ENCODE measurements around the gene JADE2.

Gene JADE2

GRCh38 chr5:134523543-134524271 is 1.8 kb upstream of the JADE2 start:
- Histone ChIP-seq H3K4me3 (ENCODE audit: low read depth, low read length) (peak overlapping the region; percentile 69), H3K9me3 (ENCODE audit: control insufficient read depth, insufficient read depth, low read depth, low read length) (no peaks in the 10 kb centered on the region), H3K27ac (ENCODE audit: extremely low read depth, low read depth, low read length) (no peak overlapping the region; the same call in 1 of the 2 replicates), H3K4me1 (ENCODE audit: control insufficient read depth, insufficient read depth, low read length) (peaks cover 4% of the 10 kb centered on the region), H3K36me3 (ENCODE audit: control insufficient read depth in 2 of 2, insufficient read depth in 1 of 2, low read length in 2 of 2) (no peaks in the 10 kb centered on the region)
- ChIA-PET CTCF (interaction anchor here (0.6 to 0.7 kb wide), 3 partner anchors 78 to 382 kb away, joined by 3 to 4 read pairs (median 3); no protein-coding TSS in a partner anchor), POLR2A (interaction anchor here (1.5 to 5.6 kb wide), 2 partner anchors 57 to 112 kb away, joined by 5 to 39 read pairs; partner anchors contain the start of gene CDKN2AIPNL)
- TF ChIP-seq ZNF184 (tag by site-specific recombination; IDR thresholded peaks at IDR 0.05) (peak; percentile 93), ZNF610 (tag by site-specific recombination; IDR thresholded peaks at IDR 0.05; ENCODE audit: borderline replicate concordance) (no peak)
- TF ChIP-seq, protein P1, sequence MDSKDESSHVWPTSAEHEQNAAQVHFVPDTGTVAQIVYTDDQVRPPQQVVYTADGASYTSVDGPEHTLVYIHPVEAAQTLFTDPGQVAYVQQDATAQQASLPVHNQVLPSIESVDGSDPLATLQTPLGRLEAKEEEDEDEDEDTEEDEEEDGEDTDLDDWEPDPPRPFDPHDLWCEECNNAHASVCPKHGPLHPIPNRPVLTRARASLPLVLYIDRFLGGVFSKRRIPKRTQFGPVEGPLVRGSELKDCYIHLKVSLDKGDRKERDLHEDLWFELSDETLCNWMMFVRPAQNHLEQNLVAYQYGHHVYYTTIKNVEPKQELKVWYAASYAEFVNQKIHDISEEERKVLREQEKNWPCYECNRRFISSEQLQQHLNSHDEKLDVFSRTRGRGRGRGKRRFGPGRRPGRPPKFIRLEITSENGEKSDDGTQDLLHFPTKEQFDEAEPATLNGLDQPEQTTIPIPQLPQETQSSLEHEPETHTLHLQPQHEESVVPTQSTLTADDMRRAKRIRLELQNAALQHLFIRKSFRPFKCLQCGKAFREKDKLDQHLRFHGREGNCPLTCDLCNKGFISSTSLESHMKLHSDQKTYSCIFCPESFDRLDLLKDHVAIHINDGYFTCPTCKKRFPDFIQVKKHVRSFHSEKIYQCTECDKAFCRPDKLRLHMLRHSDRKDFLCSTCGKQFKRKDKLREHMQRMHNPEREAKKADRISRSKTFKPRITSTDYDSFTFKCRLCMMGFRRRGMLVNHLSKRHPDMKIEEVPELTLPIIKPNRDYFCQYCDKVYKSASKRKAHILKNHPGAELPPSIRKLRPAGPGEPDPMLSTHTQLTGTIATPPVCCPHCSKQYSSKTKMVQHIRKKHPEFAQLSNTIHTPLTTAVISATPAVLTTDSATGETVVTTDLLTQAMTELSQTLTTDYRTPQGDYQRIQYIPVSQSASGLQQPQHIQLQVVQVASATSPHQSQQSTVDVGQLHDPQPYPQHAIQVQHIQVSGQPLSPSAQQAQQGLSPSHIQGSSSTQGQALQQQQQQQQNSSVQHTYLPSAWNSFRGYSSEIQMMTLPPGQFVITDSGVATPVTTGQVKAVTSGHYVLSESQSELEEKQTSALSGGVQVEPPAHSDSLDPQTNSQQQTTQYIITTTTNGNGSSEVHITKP (tag by site-specific recombination; IDR thresholded peaks at IDR 0.05) = peak; percentile 81

DNA sequence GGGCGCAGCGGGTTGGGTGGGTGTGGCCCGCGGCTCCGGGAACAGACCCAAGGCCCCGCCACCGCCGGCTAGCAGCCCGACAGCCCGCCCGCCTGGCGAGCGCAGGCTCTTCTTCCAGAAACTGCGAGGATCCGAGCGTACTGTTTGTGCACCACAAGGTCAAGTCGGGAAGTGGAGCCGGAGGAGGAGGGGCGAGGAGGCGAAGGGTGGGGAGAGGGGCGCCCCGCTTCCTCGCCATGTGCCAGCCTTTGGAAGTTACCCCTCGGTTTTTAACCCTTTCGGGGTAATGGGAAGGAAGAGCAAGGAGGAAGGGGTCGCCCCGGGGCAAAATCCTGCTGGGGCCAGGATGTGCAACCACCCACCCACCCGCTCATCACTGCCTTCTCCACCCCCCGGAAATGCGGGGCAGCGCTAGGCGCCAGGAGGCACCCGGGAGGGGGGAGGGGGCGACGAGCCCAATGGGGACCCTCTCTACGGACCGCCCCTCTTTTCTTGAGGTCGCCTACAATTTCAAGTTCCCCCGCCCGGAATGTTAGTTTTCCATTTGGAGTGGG is 1.1 kb upstream of the JADE2 start:
- ChIA-PET POLR2A (interaction anchor here (1.0 to 5.6 kb wide), 5 partner anchors 13 to 152 kb away, joined by 3 to 39 read pairs (median 9); partner anchors contain the start of genes CDKN2AIPNL and UBE2B), CTCF (interaction anchor here (0.7 kb wide), 1 partner anchor 78 kb away, joined by 3 read pairs; no protein-coding TSS in a partner anchor)
- Histone ChIP-seq H3K27ac (ENCODE audit: extremely low read depth, low read depth, low read length) (peak overlapping the region; percentile 76; the same call in 1 of the 2 replicates), H3K4me3 (ENCODE audit: low read depth, low read length) (peak overlapping the region; percentile 69), H3K36me3 (ENCODE audit: control insufficient read depth in 2 of 2, insufficient read depth in 1 of 2, low read length in 2 of 2) (no peaks in the 10 kb centered on the region), H3K9me3 (ENCODE audit: control insufficient read depth, insufficient read depth, low read depth, low read length) (no peaks in the 10 kb centered on the region), H3K4me1 (ENCODE audit: control insufficient read depth, insufficient read depth, low read length) (peaks cover 4% of the 10 kb centered on the region)
- no peak for TF ChIP-seq PRDM1 (tag by site-specific recombination; IDR thresholded peaks at IDR 0.05)
- peak; percentile 79 for TF ChIP-seq KLF1 (tag by site-specific recombination; IDR thresholded peaks at IDR 0.05)
- TF ChIP-seq ZNF571 (tag by site-specific recombination; IDR thresholded peaks at IDR 0.05) = no peak
- TF ChIP-seq ZNF138 (tag by site-specific recombination; IDR thresholded peaks at IDR 0.05; ENCODE audit: borderline replicate concordance) = no peak
- TF ChIP-seq ZNF248 (tag by site-specific recombination; IDR thresholded peaks at IDR 0.05) = no peak
- TF ChIP-seq, protein P2, sequence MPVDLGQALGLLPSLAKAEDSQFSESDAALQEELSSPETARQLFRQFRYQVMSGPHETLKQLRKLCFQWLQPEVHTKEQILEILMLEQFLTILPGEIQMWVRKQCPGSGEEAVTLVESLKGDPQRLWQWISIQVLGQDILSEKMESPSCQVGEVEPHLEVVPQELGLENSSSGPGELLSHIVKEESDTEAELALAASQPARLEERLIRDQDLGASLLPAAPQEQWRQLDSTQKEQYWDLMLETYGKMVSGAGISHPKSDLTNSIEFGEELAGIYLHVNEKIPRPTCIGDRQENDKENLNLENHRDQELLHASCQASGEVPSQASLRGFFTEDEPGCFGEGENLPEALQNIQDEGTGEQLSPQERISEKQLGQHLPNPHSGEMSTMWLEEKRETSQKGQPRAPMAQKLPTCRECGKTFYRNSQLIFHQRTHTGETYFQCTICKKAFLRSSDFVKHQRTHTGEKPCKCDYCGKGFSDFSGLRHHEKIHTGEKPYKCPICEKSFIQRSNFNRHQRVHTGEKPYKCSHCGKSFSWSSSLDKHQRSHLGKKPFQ (tag by site-specific recombination; IDR thresholded peaks at IDR 0.05) = 0 out of 2 replicates have a peak, but pooled peaks have one; percentile 15
- TF ChIP-seq ZNF114 (tag by site-specific recombination; IDR thresholded peaks at IDR 0.05) = no peak
- TF ChIP-seq ZNF391 (tag by site-specific recombination; IDR thresholded peaks at IDR 0.05; ENCODE audit: borderline replicate concordance, low read depth) = no peak
- TF ChIP-seq ZNF174 (tag by site-specific recombination; IDR thresholded peaks at IDR 0.05) = no peak
- peak; percentile 67 for TF ChIP-seq ZNF24 (tag by site-specific recombination; IDR thresholded peaks at IDR 0.05)
- no peak for TF ChIP-seq ZNF211 (tag by site-specific recombination; IDR thresholded peaks at IDR 0.05; ENCODE audit: low read depth)
- no peak for TF ChIP-seq ZNF221 (tag by site-specific recombination; IDR thresholded peaks at IDR 0.05; ENCODE audit: borderline replicate concordance)
- TF ChIP-seq, protein P3, sequence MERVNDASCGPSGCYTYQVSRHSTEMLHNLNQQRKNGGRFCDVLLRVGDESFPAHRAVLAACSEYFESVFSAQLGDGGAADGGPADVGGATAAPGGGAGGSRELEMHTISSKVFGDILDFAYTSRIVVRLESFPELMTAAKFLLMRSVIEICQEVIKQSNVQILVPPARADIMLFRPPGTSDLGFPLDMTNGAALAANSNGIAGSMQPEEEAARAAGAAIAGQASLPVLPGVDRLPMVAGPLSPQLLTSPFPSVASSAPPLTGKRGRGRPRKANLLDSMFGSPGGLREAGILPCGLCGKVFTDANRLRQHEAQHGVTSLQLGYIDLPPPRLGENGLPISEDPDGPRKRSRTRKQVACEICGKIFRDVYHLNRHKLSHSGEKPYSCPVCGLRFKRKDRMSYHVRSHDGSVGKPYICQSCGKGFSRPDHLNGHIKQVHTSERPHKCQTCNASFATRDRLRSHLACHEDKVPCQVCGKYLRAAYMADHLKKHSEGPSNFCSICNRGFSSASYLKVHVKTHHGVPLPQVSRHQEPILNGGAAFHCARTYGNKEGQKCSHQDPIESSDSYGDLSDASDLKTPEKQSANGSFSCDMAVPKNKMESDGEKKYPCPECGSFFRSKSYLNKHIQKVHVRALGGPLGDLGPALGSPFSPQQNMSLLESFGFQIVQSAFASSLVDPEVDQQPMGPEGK (tag by site-specific recombination; IDR thresholded peaks at IDR 0.05) = peak; percentile 81
- peak; percentile 72; the same call in 1 of the 2 replicates for TF ChIP-seq ZNF561 (tag by site-specific recombination; IDR thresholded peaks at IDR 0.05; ENCODE audit: borderline replicate concordance)
- TF ChIP-seq ZNF776 (tag by site-specific recombination; IDR thresholded peaks at IDR 0.05; ENCODE audit: borderline replicate concordance) = no peak
- 0 out of 2 replicates have a peak, but pooled peaks have one; percentile 43 for TF ChIP-seq ZNF2 (tag by site-specific recombination; IDR thresholded peaks at IDR 0.05)
- TF ChIP-seq ZNF677 (tag by site-specific recombination; IDR thresholded peaks at IDR 0.05) = no peak
- no peak for TF ChIP-seq SCRT2 (tag by site-specific recombination; IDR thresholded peaks at IDR 0.05)
- no peak for TF ChIP-seq ZNF311 (tag by site-specific recombination; IDR thresholded peaks at IDR 0.05; ENCODE audit: borderline replicate concordance)
- TF ChIP-seq, protein P4, sequence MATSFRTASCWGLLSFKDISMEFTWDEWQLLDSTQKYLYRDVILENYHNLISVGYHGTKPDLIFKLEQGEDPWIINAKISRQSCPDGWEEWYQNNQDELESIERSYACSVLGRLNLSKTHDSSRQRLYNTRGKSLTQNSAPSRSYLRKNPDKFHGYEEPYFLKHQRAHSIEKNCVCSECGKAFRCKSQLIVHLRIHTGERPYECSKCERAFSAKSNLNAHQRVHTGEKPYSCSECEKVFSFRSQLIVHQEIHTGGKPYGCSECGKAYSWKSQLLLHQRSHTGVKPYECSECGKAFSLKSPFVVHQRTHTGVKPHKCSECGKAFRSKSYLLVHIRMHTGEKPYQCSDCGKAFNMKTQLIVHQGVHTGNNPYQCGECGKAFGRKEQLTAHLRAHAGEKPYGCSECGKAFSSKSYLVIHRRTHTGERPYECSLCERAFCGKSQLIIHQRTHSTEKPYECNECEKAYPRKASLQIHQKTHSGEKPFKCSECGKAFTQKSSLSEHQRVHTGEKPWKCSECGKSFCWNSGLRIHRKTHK (tag by site-specific recombination; IDR thresholded peaks at IDR 0.05) = no peak
- TF ChIP-seq ZBTB7A (tag by site-specific recombination; IDR thresholded peaks at IDR 0.05; ENCODE audit: low read depth) = peak; percentile 91
